SK-N-MC (cell line): Measurements from ENCODE around the gene GRIA1.

ENCODE experiments used
- EZH2 ChIP-seq: fragments of 200-600 bp; sonication (generic); IDR thresholded peaks from one replicate; pipeline ENCODE4 v1.6.1; 2017; ENCODE audit warnings: antibody characterized with exemption
- FOXP2 ChIP-seq: optimal IDR thresholded peaks from 2 replicates; pipeline ENCODE3; 2011; ENCODE audit warnings: mild to moderate bottlenecking, moderate library complexity; ENCODE audit not compliant: insufficient read depth; ENCODE audit errors: extremely low read length, control extremely low read depth
- POLR2AphosphoS5 ChIP-seq: IDR thresholded peaks from 2 replicates; pipeline ENCODE4 v1.6.1; 2012; ENCODE audit warnings: mild to moderate bottlenecking, low read depth, low read length, borderline replicate concordance

DNA sequence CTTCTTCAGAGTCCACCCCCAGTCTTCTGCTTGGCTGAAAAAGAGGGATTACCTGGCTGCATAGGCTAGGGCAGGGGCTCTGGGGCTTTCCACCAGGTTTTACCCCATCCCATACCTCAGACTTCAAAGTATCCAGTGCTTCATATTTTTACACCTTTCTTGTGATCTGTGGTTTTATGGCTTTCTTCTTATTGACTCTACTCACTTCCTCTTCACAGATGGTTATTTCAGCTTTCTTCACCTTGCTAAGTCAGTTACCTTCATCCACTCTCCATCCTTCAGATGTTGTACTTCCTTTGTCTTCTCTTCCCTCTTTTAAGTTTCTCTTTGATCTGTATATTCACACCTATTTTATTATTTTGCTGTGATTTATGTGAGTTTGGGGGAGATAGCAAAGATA lies 104.3 kb downstream of the GRIA1 start:
- TF ChIP-seq POLR2AphosphoS5 (no peak), EZH2 (no peak), FOXP2 (no peak)
